Endothelial cell (in vitro differentiated cells): Measurements from ENCODE around the gene CS. TPM values are rescaled to one million over a fixed set of nuclear protein-coding genes. Genes with fewer than 3 reads are reported as not detected.

Experiments used
- DNase-seq: peaks from one replicate; pipeline ENCODE4 v3.0.0; 2021; ENCODE audit warnings: low spot score
- H3K27ac Mint-ChIP-seq: one replicate; pipeline ENCODE4 v1.8.0; 2021; ENCODE audit warnings: mixed read lengths, inconsistent platforms; ENCODE audit not compliant: unreplicated experiment
- H3K27me3 Mint-ChIP-seq: one replicate; pipeline ENCODE4 v1.8.0; 2021; ENCODE audit warnings: mild to moderate bottlenecking, moderate library complexity, mixed read lengths, inconsistent platforms; ENCODE audit not compliant: unreplicated experiment
- H3K36me3 Mint-ChIP-seq: one replicate; pipeline ENCODE4 v1.8.0; 2021; ENCODE audit warnings: mild to moderate bottlenecking, low read depth, mixed read lengths, inconsistent platforms; ENCODE audit not compliant: unreplicated experiment
- H3K4me1 Mint-ChIP-seq: one replicate; pipeline ENCODE4 v1.8.0; 2021; ENCODE audit warnings: mild to moderate bottlenecking, mixed read lengths, inconsistent platforms; ENCODE audit not compliant: unreplicated experiment
- H3K4me3 Mint-ChIP-seq: one replicate; pipeline ENCODE4 v1.8.0; 2021; ENCODE audit warnings: mild to moderate bottlenecking, mixed read lengths, inconsistent platforms; ENCODE audit not compliant: unreplicated experiment
- H3K9me3 Mint-ChIP-seq: one replicate; pipeline ENCODE4 v1.8.0; 2021; ENCODE audit warnings: mixed read lengths, inconsistent platforms; ENCODE audit not compliant: unreplicated experiment
- total RNA-seq: library from RNA; stranded (reverse); fragmentation: NEBNext Ultra II Directional; extraction: Animal tissue kit (Norgen Biotek cat#: 25700); gene quantifications from one replicate; pipeline ENCODE4 v1.2.1, GENCODE V29; 2021; ENCODE audit not compliant: unreplicated experiment
- TF ChIP-seq, protein P1 (sequence below): fragments of 200-600 bp; sonication (generic); IDR thresholded peaks from one replicate; pipeline ENCODE4 v1.5.0; 2021; ENCODE audit warnings: antibody characterized with exemption; ENCODE audit not compliant: unreplicated experiment

Gene CS
- total RNA-seq, 1 donor from 2014 or later = 187 TPM

DNA sequence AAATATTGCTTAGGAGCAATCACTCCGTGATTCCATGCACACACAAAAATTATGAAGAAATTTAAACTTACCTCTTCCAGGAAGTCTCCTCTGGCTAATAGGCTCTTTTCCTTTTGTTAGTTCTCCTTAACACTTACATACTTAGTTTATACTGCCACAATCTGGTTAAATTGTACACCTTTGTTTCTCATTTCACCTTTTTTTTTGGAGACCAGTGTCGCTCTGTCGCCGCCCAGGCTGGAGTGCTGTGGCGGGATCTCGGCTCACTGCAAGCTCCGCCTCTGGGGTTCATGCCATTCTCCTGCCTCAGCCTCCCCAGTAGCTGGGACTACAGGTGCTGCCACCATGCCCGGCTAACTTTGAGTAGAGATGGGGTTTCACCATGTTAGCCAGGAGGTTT is 39.8 kb downstream of the CS start:
- Mint-ChIP-seq H3K4me3 (no peak overlapping the region), H3K36me3 (peaks cover 6% of the 10 kb centered on the region), H3K27ac (no peak overlapping the region), H3K9me3 (no peaks in the 10 kb centered on the region), H3K27me3 (peaks cover 6% of the 10 kb centered on the region), H3K4me1 (peaks cover 12% of the 10 kb centered on the region)
- TF ChIP-seq, protein P1, sequence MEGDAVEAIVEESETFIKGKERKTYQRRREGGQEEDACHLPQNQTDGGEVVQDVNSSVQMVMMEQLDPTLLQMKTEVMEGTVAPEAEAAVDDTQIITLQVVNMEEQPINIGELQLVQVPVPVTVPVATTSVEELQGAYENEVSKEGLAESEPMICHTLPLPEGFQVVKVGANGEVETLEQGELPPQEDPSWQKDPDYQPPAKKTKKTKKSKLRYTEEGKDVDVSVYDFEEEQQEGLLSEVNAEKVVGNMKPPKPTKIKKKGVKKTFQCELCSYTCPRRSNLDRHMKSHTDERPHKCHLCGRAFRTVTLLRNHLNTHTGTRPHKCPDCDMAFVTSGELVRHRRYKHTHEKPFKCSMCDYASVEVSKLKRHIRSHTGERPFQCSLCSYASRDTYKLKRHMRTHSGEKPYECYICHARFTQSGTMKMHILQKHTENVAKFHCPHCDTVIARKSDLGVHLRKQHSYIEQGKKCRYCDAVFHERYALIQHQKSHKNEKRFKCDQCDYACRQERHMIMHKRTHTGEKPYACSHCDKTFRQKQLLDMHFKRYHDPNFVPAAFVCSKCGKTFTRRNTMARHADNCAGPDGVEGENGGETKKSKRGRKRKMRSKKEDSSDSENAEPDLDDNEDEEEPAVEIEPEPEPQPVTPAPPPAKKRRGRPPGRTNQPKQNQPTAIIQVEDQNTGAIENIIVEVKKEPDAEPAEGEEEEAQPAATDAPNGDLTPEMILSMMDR = no peak
- DNase-seq = no peak

DNA sequence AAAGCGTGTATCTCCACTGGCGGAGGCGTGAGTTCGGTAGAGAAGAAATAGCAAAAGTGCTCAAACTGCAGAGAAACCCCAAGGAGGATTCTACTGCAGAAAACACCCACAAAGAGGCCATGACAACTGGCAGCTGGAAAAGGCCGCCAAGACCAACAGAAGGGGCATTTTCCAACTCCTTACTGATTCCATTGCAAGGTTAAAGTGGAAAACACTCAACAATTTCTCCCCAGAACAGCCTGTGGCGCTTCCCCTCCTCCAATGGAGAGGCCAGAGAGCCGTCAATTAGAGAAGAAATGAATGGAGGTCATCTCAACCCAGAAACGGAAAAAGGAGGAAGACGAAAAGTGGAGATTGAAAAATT is 41.3 kb downstream of the CS start:
- Mint-ChIP-seq H3K4me1 (peaks cover 14% of the 10 kb centered on the region), H3K36me3 (peaks cover 15% of the 10 kb centered on the region), H3K27me3 (peaks cover 9% of the 10 kb centered on the region), H3K9me3 (no peaks in the 10 kb centered on the region), H3K27ac (peak overlapping the region; percentile 32), H3K4me3 (peak overlapping the region; percentile 93)
- DNase-seq = no peak
- TF ChIP-seq, protein P1 = no peak

DNA sequence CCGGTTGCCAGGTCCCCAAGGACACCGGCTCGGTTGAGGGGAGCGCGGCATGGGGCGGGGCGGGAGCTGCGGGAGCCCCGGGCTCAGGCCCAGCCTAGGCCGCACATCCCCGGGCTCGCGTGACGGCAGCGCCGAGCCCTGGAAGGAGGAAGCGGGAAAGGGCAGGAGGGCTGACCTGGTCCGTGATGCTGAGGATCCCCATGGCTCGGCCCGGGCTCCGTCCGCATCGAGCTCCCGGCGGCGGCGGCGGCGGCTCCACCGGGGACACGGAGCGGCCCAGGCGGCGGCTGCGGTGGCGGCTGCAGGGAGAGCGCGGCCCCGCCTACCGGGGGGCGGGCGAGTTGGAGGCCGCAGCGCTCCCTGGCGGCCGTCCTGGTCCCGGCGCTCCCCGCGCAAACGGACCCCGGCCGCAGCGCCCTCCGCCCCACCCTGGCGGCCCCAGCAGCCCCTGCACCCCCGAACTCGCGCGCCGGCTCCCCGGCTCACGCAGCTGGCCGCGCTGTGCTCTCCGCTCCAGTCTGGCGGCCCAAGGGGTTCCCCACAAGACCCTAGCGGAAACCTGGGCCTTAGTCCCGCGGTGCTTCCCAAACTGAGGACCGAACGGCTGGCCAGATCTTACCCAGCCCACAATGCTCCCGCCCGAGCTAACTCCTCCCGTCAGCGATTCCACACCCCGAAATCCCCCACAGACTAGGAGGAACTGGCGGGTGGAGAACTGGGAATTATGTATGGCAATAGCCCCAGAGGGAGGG is 41.9 kb downstream of the CS start, which contains the start of gene ANKRD52:
ANKRD52 (minus strand) TSS at position 317 of the 752 bp plus-strand sequence; CDS start at position 202, 115 bp downstream.
- peaks cover 9% of the 10 kb centered on the region for H3K27me3 Mint-ChIP-seq
- no peaks in the 10 kb centered on the region for H3K9me3 Mint-ChIP-seq
- peak within 1 kb of the TSS; percentile 94 for H3K4me3 Mint-ChIP-seq
- peaks cover 14% of the 10 kb centered on the region for H3K4me1 Mint-ChIP-seq
- peak; percentile 84 for DNase-seq
- TF ChIP-seq, protein P1 = peak; percentile 84
- H3K36me3 Mint-ChIP-seq = peaks cover 18% of the 10 kb centered on the region
- H3K27ac Mint-ChIP-seq = peak within 1 kb of the TSS; percentile 32

DNA sequence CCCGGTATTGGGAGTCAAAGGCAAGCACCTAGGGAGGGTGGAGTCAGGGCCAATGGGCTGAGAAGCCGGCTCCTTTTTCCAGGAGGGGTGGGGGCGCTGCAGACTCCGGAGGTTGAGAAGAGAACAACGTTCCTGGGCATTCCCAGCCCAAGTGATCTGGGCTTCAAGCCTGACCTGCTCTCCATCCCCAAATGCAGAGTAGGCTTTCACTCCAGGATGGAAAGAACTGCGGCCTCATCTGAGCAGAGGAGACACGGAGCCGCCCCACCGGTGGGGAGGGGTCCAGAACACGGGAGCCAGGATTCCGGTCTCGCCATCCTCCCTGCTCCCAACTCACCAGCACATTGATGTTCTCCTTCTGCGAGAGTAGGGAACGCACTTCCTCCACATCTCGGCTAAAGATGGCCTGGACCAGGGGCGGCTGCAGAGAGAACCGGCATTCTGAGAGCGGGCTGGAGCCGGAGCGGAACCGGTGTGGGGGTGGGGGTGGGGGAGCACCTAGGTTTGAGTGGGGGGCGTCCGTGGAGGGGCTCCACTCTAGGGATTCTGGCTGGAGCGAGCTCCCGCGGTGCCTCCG is 42.6 kb downstream of the CS start:
- TF ChIP-seq, protein P1 = no peak
- peak; percentile 36 for DNase-seq

DNA sequence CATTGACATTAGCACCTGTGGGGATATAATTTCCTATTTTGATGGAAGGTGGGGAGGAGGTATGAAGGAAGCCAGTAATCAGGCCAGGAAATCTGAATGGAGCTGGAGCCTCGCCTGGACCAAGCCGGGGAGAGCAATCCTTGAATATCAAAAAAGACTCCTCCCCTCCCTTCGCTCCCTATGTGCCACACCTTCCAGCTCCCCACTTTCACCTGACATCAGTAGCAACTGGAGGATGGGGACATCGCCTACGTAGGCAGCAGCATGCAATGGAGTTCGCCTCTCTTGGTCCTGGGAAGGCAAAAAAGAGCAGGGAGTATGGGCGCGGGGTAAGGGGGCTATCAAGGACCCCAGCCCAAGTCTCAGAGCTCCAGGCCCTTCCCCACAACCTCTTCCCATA is 43.1 kb downstream of the CS start:
- peak overlapping the region; percentile 94 for H3K4me3 Mint-ChIP-seq
- peaks cover 29% of the 10 kb centered on the region for H3K36me3 Mint-ChIP-seq
- H3K9me3 Mint-ChIP-seq = no peaks in the 10 kb centered on the region
- H3K27ac Mint-ChIP-seq = no peak overlapping the region
- DNase-seq = no peak
- peaks cover 9% of the 10 kb centered on the region for H3K27me3 Mint-ChIP-seq
- TF ChIP-seq, protein P1 = no peak
- peaks cover 14% of the 10 kb centered on the region for H3K4me1 Mint-ChIP-seq

More for the DNA sequence above, 42.6 kb downstream of the CS start:
- Mint-ChIP-seq H3K27me3 (peaks cover 9% of the 10 kb centered on the region), H3K4me3 (peak overlapping the region; percentile 94), H3K4me1 (peaks cover 14% of the 10 kb centered on the region), H3K27ac (no peak overlapping the region), H3K9me3 (no peaks in the 10 kb centered on the region), H3K36me3 (peaks cover 24% of the 10 kb centered on the region)
